Suppressor macrophage (primary cell): Measurements from ENCODE around the gene DNM3.
A peak's percentile ranks its signal among the peaks of the same experiment; 100 is the strongest.

Experiments used
- DNase-seq, 4 experiments: peaks; one replicate each; pipeline ENCODE4 v3.0.0-alpha.2; 2020 to 2022

The DNM3 gene

DNA sequence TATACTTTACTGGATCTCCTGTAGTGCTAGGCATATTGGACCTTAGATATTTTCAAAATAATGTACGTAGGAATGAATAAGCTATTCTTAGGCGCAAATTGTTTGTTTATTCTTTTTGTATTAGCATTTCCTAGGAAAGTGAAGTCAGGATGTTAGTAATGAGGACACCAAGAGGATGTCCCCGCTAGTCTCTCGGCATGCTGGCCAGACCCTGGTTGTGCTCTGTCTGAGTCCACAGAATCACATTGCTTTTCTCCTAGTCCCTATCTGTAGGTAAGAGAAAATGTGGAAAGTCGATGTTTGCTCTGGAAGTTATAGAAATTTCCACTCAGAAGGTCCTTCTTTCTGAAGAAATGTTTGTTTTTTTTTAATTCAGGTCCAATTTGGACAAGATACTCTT is 31.1 kb downstream of the DNM3 start:
- no peak for DNase-seq

DNA sequence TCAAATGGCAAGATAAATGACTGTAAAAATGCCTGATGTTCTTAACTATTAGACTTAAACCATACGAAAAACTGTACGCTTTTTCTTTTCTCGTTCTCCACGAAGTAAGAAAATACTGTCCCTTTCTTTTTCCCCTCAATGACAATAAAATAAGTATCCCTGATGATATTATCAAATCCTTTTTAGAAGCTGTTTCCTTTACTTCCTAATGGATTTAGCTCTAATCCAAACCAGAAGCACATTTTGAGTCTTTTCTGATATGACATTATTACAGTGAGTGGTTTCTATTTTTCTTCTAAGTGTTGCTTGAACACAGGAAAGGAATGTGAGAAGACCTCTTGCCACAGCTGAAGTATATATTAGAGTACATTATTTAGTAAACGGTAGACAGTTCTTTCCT is 32.4 kb downstream of the DNM3 start:
- DNase-seq: no peak

GRCh38 chr1:171877701-171878100 is 36.4 kb downstream of the DNM3 start:
- peak in 2 of 4 experiments; percentile 18 to 26 for DNase-seq

DNA sequence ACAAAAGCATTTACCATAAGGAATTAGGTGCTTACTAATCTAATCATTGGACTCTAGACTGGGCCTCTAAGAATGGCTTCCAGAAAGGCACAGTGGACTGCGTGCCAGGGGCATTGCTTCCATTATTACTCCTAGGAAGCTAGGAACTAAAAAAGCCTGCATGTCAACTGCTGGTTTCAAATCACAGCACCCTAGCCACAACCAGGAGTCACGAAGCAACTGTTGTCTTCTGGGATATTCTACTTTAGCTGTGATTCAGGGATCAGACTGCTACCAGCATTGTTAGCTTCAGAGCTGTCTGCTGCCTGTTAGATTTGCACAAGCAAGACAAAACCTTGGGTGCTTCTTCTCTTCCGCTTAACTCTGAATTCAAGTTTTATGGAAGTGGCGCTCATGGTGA is 38.3 kb downstream of the DNM3 start:
- no peak for DNase-seq

DNA sequence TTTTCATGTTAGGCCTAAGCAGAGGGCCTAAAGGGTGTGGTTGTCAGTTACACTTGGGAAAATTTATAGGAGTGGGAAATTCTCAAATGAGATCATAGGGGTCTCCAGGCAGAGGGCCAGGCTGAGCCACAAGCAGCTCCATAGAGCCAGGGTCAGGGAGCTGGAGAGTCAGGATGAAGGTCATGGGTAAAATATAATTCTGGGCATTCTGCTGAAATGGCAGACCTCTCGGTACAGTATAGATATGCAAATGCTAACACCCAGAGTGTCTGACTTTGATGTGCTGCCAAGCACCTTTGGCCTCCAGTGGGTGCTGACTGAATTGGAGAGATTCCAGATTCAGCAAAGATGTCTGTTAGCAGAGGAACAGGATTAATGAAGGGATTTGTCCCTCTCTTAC is 40.1 kb downstream of the DNM3 start:
- no peak for DNase-seq

GRCh38 chr1:171883849-171884248 is 42.6 kb downstream of the DNM3 start:
- no peak for DNase-seq

- DNase-seq: no peak
Measured at GRCh38 chr1:171884475-171884874, 43.2 kb downstream of the DNM3 start.

GRCh38 chr1:171890131-171890530 is 48.8 kb downstream of the DNM3 start:
- DNase-seq: no peak

DNA sequence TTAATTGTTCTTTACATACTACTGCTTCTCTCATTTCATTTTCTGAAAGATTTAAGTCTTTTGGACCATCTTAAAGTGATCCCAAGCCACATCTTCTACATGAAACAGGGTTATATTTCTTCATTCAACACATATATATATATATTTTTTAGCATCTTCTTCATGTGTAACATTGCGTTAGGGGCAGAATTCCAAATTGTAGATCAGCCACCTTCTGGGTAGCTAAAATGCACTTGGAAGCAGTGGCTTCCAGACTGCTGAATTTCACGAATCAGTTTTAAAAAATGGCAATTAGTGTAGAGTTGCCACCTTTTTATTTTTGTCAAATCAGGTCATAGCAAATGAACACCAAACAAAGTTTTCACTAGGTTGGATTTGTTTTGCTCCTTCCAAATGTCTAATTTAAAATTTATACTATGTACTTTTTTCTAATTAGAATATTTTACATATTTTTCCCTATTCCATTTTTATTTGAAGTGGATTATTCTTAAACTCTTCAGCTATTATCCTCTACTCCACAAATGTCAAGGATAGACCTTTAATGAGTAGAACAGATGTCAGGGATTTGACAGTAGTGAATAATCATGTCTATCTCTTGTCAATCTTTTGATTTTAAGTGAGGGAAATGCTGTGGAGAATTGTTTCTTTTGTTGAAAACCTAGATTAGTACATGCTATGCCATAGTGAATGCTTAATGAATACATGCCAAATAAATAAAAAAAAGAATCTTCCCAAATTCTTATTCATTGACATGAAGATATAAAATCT is 55.8 kb downstream of the DNM3 start:
- no peak for DNase-seq

DNA sequence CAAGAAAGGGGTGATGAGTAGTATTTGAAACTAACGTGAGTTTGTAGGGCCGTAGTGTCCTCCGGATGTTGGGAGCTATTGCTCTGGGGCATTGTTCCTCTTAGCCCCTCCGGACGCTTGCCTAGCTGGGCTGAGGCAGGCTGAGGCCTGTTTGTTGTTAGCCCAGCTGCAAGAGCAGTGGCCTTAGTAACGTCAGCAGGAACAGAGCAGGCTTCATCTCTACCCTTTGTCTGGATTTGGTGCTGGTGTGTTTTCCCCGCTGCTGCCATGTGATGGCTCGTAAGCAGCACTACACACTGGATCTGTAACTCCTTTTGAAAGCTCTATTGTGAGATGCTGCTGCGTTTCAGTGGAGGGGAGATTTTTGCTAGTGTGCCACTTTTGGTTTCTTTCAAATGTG is 57.6 kb downstream of the DNM3 start:
- no peak for DNase-seq

- no peak for DNase-seq
Measured at GRCh38 chr1:171899838-171900237, 58.5 kb downstream of the DNM3 start.

DNA sequence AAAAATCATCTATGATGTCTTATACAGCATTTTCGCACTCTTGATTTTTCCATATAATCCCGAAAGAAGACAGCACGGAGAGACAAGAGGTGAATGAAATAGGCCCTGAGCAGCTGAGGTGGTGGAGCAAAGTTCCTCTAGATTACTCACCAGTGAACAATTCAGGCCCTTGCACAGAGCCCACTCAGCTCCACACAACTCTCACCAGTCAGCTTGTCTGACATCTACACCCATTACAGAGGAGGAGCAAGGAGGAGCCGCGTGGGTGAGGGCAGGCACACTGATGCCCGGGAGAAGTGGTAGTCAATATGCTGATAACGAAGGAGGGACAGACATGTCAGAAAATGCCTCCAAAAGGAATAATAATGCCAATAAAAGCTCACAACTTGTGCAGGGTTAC is 59.9 kb downstream of the DNM3 start:
- no peak for DNase-seq

- DNase-seq: no peak
Measured at GRCh38 chr1:171902527-171902926, 61.2 kb downstream of the DNM3 start.

GRCh38 chr1:171904778-171905450 is 63.6 kb downstream of the DNM3 start:
- peak in 3 of 4 experiments; percentile 20 to 34 (median 29) for DNase-seq

GRCh38 chr1:171909711-171910110 is 68.4 kb downstream of the DNM3 start:
- DNase-seq: no peak

- DNase-seq: no peak
Measured at GRCh38 chr1:171910786-171911185, 69.5 kb downstream of the DNM3 start.

DNA sequence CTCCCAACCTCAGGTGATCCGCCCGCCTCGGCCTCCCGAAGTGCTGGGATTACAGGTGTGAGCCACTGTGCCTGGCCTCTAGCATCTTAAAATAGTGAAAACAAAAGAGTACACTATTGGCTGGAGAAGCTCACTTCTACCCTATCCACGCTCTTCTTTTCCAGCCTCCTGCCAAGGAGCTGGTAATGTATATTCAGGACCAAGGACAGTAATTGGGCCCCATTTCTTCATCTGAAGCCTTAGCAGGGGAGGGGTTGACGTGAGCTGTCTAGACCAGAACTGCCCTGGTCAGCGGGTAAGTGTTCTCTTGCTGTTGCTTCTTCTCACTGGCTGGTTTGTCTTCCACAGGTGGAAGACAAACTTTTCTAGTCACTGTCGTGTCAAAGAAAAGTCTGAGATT is 70.2 kb downstream of the DNM3 start:
- peak in 1 of 4 experiments; percentile 3 for DNase-seq

DNA sequence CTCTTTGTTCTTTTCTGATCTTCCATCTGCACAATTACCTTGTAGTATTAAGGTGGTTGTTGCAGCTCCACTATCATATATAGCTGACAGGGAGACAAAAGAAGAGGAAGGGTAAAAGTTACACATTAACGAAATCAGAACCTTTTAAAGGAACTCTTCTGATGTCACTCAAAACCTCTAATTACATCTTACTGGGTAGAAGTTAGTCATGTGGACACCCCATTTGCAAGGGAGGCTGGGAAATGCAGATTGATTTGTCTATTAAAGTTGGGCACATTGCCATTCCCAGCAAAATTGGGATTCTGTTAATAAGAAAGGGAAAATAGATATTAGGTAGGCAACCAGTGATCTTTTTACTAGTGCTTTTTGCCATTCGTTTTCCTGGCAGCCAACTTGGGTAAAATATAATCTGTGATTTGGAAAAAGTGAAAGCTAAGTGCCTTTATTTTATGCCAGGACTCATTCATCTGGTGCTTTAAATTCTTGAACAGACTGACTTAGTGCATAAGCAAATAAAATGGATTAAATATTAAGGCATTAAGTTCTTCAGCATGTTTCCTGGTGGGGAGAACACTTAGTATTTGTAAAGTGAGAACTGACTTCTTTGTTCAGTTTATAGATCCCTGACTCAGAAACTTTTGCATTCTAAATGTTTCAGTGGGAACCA is 71.3 kb downstream of the DNM3 start:
- no peak for DNase-seq

DNA sequence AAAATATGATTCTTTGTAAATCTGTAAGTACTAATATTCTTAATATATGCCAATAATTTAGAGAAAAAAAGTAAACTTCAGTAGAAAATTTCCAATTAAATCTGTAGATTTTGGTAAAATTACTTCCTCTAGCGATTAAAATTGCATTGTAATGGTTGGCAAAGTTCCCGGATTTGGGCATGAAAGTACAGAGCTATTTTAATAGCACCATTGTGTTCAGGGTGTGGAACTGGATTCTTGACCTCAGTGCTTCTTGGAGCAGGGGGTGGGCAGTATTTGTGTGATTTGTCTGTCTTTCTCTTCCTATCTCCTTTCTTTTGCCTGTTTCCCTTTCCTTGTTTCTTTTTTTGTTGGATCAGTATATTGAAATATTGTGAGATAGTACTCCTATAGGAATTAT is 72.1 kb downstream of the DNM3 start:
- DNase-seq: peak; percentile 40 to 76 (median 52)

- no peak for DNase-seq
Measured at GRCh38 chr1:171916315-171916771, 75.0 kb downstream of the DNM3 start.

GRCh38 chr1:171917331-171917730 is 76.0 kb downstream of the DNM3 start:
- no peak for DNase-seq

GRCh38 chr1:171919891-171920887 is 78.9 kb downstream of the DNM3 start:
- no peak for DNase-seq
